GM19025 (cell line): ENCODE results near the gene DET1.
"Not testable (repeated sequence)": the region's sequence is repeated elsewhere in the genome, so short reads cannot be mapped to it uniquely, and the experiment has no call there.

Source experiments
- ATAC-seq: cut with Tn5 transposase; IDR thresholded peaks from one replicate; pipeline ENCODE4 v1.9.1; 2021; ENCODE audit warnings: mild to moderate bottlenecking, low read depth, moderate library complexity; ENCODE audit not compliant: unreplicated experiment

The DET1 gene

GRCh38 chr15:88469321-88469720 is 77.2 kb downstream of the DET1 start:
- no peak for ATAC-seq

DNA sequence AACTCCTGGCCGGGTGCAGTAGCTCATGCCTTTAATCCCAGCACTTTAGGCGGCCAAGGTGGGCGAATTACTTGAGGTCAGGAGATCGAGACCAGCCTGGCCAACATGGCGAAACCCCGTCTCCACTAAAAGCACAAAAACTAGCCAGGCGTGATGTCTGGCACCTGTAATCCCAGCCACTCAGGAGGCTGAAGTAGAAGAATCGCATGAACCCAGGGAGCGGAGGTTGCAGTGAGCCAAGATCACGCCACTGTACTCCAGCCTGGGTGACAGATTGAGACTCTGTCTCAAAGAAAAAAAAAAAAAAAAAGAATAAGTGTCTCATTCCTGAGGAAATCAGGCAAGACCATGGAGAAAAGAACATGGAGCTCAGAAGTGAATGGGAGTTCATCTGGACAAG is 77.8 kb downstream of the DET1 start:
- ATAC-seq, result not testable (repeated sequence)

DNA sequence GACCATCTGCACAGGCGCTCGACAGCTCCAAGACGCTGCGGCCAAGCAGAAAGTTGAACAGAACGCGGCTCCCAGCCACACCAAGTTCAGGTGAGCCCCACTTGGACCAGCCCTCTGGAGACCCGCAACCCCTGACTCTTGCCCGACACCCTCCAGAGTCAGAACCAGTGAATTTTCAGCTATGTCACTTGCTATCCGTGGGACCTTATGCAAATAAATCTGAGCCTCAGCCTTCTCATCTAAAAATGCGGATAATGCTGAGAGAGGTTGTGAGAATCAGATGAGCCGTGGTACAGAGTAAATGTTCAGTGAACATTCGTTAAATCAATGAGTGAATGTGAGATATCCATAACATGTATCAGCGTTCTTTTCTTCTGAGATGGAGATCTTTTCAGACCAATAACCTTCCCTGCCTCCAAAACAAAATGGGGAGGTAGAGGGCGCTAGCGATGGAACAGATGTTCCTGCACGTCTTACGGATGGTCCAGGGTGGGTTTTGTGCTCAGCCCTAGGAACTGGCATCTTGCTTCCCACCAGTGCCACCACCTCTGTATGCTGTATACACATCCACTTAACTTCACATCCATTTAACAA is 78.4 kb downstream of the DET1 start:
- ATAC-seq, result no peak

- ATAC-seq, result peak; percentile 88
Observed at GRCh38 chr15:88467073-88467934, 79.2 kb downstream of the DET1 start, which contains the start of the genes MRPL46 and MRPS11. Gene MRPL46 (minus strand): TSS chr15:88467388. CDS start chr15:88467377, 11 bp downstream. Gene MRPS11 (plus strand): TSS chr15:88467708. CDS start chr15:88467718, 10 bp downstream.

GRCh38 chr15:88465633-88466224 is 80.8 kb downstream of the DET1 start:
- no peak for ATAC-seq

- ATAC-seq, result no peak
Observed at GRCh38 chr15:88463870-88464532, 82.5 kb downstream of the DET1 start.
